GM12878 (cell line): ENCODE data around the gene MXD1. TPM values are rescaled to one million over a fixed set of nuclear protein-coding genes. Genes with fewer than 3 reads are reported as not detected.

Experiments
- ATAC-seq: fragments of 200-7000 bp; cut with Tn5 transposase; 3 replicates; pipeline ENCODE4 v1.9.1; 2020; ENCODE audit warnings: mild to moderate bottlenecking, moderate library complexity
- BruUV-seq: library from RNA; stranded (reverse); fragments of 400-500 nt; replicated peaks from 2 replicates; lab custom pipeline; 2021; lab: Mats Ljungman, UMichigan
- CTCF ChIA-PET: fragments of 300-600 bp; sonication (Branson Sonifier 250); formaldehyde crosslinking; extraction: SDS; loops from one replicate; lab custom pipeline; 2021; ENCODE audit warnings: inconsistent platforms; lab: Yijun Ruan, JAX
- POLR2A ChIA-PET: fragments of 350-600 bp; formaldehyde crosslinking; extraction: SDS; loops from one replicate; lab custom pipeline; 2021; ENCODE audit warnings: inconsistent platforms; lab: Charles Lee
- RAD21 ChIA-PET: fragments of 300-600 bp; sonication (Branson Sonifier 250); formaldehyde crosslinking; loops from one replicate; lab custom pipeline; 2023; ENCODE audit warnings: antibody characterized with exemption; ENCODE audit not compliant: unreplicated experiment; lab: Charles Lee
- SMC1A ChIA-PET: fragments of 300-600 bp; sonication (Branson Sonifier 250); formaldehyde crosslinking; loops from one replicate; lab custom pipeline; 2023; ENCODE audit not compliant: unreplicated experiment, uncharacterized antibody; lab: Charles Lee
- DNase-seq: peaks from one replicate; pipeline ENCODE4 v3.0.0-alpha.2; 2011; ENCODE audit warnings: low read depth, low spot score
- FAIRE-seq: peaks from 3 replicates; lab custom pipeline; 2011; peaks lifted over from hg19 to GRCh38; lab: Jason Lieb, UNC
- H2AFZ ChIP-seq: 2 replicates; pipeline ENCODE4 v1.6.0; 2011; ENCODE audit warnings: low read depth, low read length, control low read depth; ENCODE audit not compliant: control insufficient read depth
- H3K27ac ChIP-seq: 2 replicates; pipeline ENCODE4 v1.5.1; 2011; ENCODE audit warnings: control low read depth; ENCODE audit not compliant: control insufficient read depth, insufficient read depth
- H3K27me3 ChIP-seq, 2 experiments: replicated peaks in 1 of 2; 2 replicates each; pipeline versions ENCODE4 v1.6.0 to v1.6.1; 2011; ENCODE audit warnings: low read length in 1 of 2; ENCODE audit not compliant: control insufficient read depth in 2 of 2, insufficient read depth in 2 of 2
- H3K36me3 ChIP-seq, 2 experiments: 2 replicates each; pipeline ENCODE4 v1.5.1; 2011; ENCODE audit warnings: low read length in 1 of 2; ENCODE audit not compliant: control insufficient read depth in 2 of 2, insufficient read depth in 2 of 2
- H3K4me1 ChIP-seq: 2 replicates; pipeline ENCODE4 v1.6.1; 2011; ENCODE audit warnings: mild to moderate bottlenecking, low read length, moderate library complexity, mixed read lengths; ENCODE audit not compliant: control insufficient read depth, insufficient read depth
- H3K4me2 ChIP-seq: 2 replicates; pipeline ENCODE4 v1.6.0; 2011; ENCODE audit warnings: control low read depth; ENCODE audit not compliant: control insufficient read depth, insufficient read depth
- H3K4me3 ChIP-seq: fragments of 200-600 bp; sonication (generic); 2 replicates; pipeline ENCODE4 v1.5.1; 2016
- H3K79me2 ChIP-seq: 2 replicates; pipeline ENCODE4 v1.6.0; 2011; ENCODE audit warnings: low read length; ENCODE audit not compliant: control insufficient read depth, insufficient read depth
- H3K9ac ChIP-seq: 2 replicates; pipeline ENCODE4 v1.8.0; 2011; ENCODE audit warnings: low read length, control low read depth, mixed read lengths; ENCODE audit not compliant: control insufficient read depth, insufficient read depth
- H3K9me3 ChIP-seq: replicated peaks from 3 replicates; pipeline ENCODE4 v1.5.1; 2011; ENCODE audit warnings: mild to moderate bottlenecking, low read length; ENCODE audit not compliant: control insufficient read depth, insufficient read depth
- H4K20me1 ChIP-seq: 2 replicates; pipeline ENCODE4 v1.6.0; 2011; ENCODE audit not compliant: control insufficient read depth, insufficient read depth
- BHLHE40 ChIP-seq, 2 experiments: fragments of 450-650 bp in 1 of 2; IDR thresholded peaks; 2 replicates each; pipeline ENCODE4 v1.6.1; 2011 to 2017; ENCODE audit warnings: low read depth in 2 of 2, borderline replicate concordance in 1 of 2, improper control_type of control experiment in 1 of 2, low read length in 1 of 2, mild to moderate bottlenecking in 1 of 2
- MEF2B ChIP-seq: fragments of 450-650 bp; IDR thresholded peaks from 2 replicates; pipeline ENCODE4 v1.6.1; 2018; ENCODE audit warnings: mild to moderate bottlenecking, moderate library complexity; ENCODE audit not compliant: partially characterized antibody, poor library complexity, severe bottlenecking
- MYB ChIP-seq: fragments of 150-350 bp; IDR thresholded peaks from 2 replicates; pipeline ENCODE4 v1.6.1; 2014; ENCODE audit warnings: mild to moderate bottlenecking, low read depth, low read length, borderline replicate concordance
- NRF1 ChIP-seq: conservative IDR thresholded peaks from 2 replicates; pipeline ENCODE4 v1.6.1; 2011; ENCODE audit warnings: mild to moderate bottlenecking, low read depth, low read length, improper control_type of control experiment
- RB1 ChIP-seq: fragments of 450-650 bp; formaldehyde crosslinking; IDR thresholded peaks from 2 replicates; pipeline ENCODE4 v1.6.1; 2017; ENCODE audit warnings: mild to moderate bottlenecking, borderline replicate concordance
- SP1 ChIP-seq: IDR thresholded peaks from one replicate; pipeline ENCODE4 v1.6.1; 2011; ENCODE audit warnings: low read depth, low read length
- WGBS: methylation state at CpG from one replicate; pipeline ENCODE4 v1.1.6; 2016; ENCODE audit warnings: low lambda C conversion rate; ENCODE audit not compliant: insufficient replicate concordance, insufficient coverage; ENCODE audit errors: missing lambda C conversion rate; 5-methylcytosine and 5-hydroxymethylcytosine counted together
- in situ Hi-C: fragments of 300-500 bp; cut with MboI; formaldehyde crosslinking; loops from 9 replicates; pipeline ENCODE4 v1.14.3; 2018; ENCODE audit warnings: mixed read lengths
- intact Hi-C: fragments of 100-400 bp; cut with micrococcal nuclease; formaldehyde crosslinking; loops from one replicate; pipeline ENCODE4 v1.14.2; 2022; ENCODE audit not compliant: unreplicated experiment
- polyA plus RNA-seq, 11 experiments: library from polyadenylated mRNA; depleted of rRNA in 4 of 11; unstranded in 6 of 11; stranded (reverse) in 5 of 11; fragments of >200 nt; fragmentation: Nextera tagmentation in 4 of 11; fragmentation: Illumina TruSeq in 1 of 11; extraction: Ambion mirVana in 4 of 11; extraction: Trizol in 1 of 11; gene quantifications; 1 replicate in 1 of 11; 2 replicates in 10 of 11; pipeline versions ENCODE4 v1.2.1 to v1.2.3, GENCODE V29; 2011 to 2016; ENCODE audit warnings: inconsistent platforms in 2 of 11, missing spikeins in 2 of 11, low read depth in 1 of 11
- total RNA-seq, 4 experiments: library from RNA; depleted of rRNA in 3 of 4; stranded (reverse); fragments of >200 nt in 3 of 4; fragmentation: Illumina TruSeq in 1 of 4; extraction: Trizol in 1 of 4; gene quantifications; 2 replicates each; pipeline versions ENCODE4 v1.2.1 to v1.2.3, GENCODE V29; 2013 to 2021
- TF ChIP-seq, protein P1 (sequence below): IDR thresholded peaks from 2 replicates; pipeline ENCODE4 v1.6.1; 2012; ENCODE audit warnings: low read depth, low read length, improper control_type of control experiment

Gene MXD1
- total and polyA plus RNA-seq, 10 of the 15 experiments (the other 5 are each of a cell fraction or from before 2014, with no cell fraction given), result 2.2 to 10.2 (median 3.3) TPM

DNA sequence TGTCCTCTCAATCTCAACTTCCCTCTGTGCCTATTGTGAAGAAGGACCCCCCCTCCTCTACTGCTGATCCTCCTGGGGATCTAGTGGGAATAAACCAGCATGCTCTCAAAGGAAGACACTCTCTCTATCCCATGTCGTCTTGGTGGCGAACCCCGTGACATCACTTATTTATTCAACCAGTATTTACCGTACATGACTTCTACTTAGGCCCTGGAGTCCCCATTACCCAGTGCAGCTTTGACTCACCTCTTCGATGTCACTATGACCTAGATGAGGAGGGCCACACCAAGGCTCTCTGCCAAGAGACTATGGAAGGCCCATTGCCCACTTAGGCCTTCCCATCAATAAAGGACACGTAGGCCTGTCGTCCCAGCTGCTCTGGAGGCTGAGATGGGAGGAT lies 29.8 kb downstream of the MXD1 start:
- Histone ChIP-seq H3K79me2 (no peaks in the 10 kb centered on the region), H3K36me3 (0 out of 4 replicates have a peak, but pooled peaks cover 0 to 7% of the 10 kb centered on the region in 2 experiments), H3K4me3 (no peak overlapping the region), H2AFZ (no peak overlapping the region), H3K4me2 (no peak overlapping the region)
- ATAC-seq, result no peak
- ChIA-PET POLR2A (no interaction called here), SMC1A (interaction anchor here (1.0 kb wide), 1 partner anchor 197 kb away, joined by 4 read pairs; no protein-coding TSS in a partner anchor)
- no peak for FAIRE-seq
- WGBS, result 98% methylated on average over 7 of the region's 7 CpGs
- no peak for DNase-seq
- in situ Hi-C loops (no loop called here), intact Hi-C loops (no loop called here)
- no peak for TF ChIP-seq SP1
- TF ChIP-seq BHLHE40 (IDR thresholded peaks at IDR 0.05; ENCODE audit: borderline replicate concordance in 1 of 2, low read depth in 2 of 2, low read length in 1 of 2), result no peak
- no peak for TF ChIP-seq MYB
- TF ChIP-seq MEF2B, result no peak
- TF ChIP-seq RB1, result no peak
- TF ChIP-seq, protein P1, sequence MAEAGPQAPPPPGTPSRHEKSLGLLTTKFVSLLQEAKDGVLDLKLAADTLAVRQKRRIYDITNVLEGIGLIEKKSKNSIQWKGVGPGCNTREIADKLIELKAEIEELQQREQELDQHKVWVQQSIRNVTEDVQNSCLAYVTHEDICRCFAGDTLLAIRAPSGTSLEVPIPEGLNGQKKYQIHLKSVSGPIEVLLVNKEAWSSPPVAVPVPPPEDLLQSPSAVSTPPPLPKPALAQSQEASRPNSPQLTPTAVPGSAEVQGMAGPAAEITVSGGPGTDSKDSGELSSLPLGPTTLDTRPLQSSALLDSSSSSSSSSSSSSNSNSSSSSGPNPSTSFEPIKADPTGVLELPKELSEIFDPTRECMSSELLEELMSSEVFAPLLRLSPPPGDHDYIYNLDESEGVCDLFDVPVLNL, result no peak
- no peak for TF ChIP-seq NRF1
- TF ChIP-seq, all 136 proteins: peak for 0
- no TSS peak for BruUV-seq
- H3K27me3 ChIP-seq, result no peaks in the 10 kb centered on the region
- no peak overlapping the region for H3K27ac ChIP-seq
- H3K9ac ChIP-seq, result no peak overlapping the region
- H3K4me1 ChIP-seq, result peaks cover 13% of the 10 kb centered on the region
- no peaks in the 10 kb centered on the region for H4K20me1 ChIP-seq
- CTCF ChIA-PET, result interaction anchor here (1.0 kb wide), 1 partner anchor 126 kb away, joined by 3 read pairs; no protein-coding TSS in a partner anchor
- RAD21 ChIA-PET, result no interaction called here
- H3K9me3 ChIP-seq, result no peaks in the 10 kb centered on the region
